Stimulated activated CD4-positive, alpha-beta T cell treated with anti-CD3 and anti-CD28 coated beads, Interleukin-15, amount 100 ng/mL, for 1 hour (primary cell): ENCODE measurements around the gene LHFPL3.
"Not testable (repeated sequence)": the region's sequence is repeated elsewhere in the genome, so short reads cannot be mapped to it uniquely, and the experiment has no call there.

Experiments used
- DNase-seq, 2 donors: peaks; one replicate each; pipeline ENCODE4 v3.0.0-alpha.2; 2020; ENCODE audit warnings: low read depth in 1 of 2, low spot score in 1 of 2

LHFPL3 gene

GRCh38 chr7:104686286-104686685 lies 357.9 kb downstream of the LHFPL3 start:
- no peak for DNase-seq

DNA sequence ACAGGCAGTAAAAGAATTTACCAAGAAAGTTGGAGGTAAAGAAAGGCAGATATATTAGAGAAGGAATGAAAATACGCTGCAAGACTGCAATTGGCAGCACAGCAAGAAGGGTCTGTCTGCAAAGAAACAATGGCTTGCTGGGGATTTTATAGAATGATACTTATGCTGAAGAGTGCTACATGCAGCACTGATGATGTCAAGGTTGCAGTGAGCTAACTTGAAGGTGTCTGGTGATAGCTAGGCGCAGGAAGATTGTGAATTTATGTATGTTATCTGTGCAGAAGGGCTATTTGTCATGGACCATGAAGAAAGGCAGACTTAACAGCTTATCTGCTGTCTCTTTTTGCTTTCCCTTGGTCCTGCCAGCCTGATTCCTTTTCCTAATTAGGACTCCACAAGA lies 366.3 kb downstream of the LHFPL3 start:
- DNase-seq, result no peak

- no peak for DNase-seq
Measured at GRCh38 chr7:104695563-104695962, 367.2 kb downstream of the LHFPL3 start.

- no peak for DNase-seq
Measured at GRCh38 chr7:104700336-104700735, 371.9 kb downstream of the LHFPL3 start.

DNA sequence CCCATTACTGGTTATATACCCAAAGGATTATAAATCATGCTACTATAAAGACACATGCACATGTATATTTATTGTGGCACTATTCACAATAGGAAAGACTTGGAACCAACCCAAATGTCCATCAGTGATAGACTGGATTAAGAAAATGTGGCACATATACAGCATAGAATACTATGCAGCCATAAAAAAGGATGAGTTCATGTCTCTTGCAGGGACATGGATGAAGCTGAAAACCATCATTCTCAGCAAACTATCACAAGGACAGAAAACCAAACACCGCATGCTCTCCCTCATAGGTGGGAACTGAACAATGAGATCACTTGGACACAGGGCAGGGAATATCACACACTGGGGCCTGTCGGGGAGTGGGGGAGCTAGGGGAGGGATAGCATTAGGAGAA lies 392.6 kb downstream of the LHFPL3 start:
- not testable (repeated sequence) for DNase-seq

GRCh38 chr7:104723001-104723400 lies 394.6 kb downstream of the LHFPL3 start:
- DNase-seq, result no peak

DNA sequence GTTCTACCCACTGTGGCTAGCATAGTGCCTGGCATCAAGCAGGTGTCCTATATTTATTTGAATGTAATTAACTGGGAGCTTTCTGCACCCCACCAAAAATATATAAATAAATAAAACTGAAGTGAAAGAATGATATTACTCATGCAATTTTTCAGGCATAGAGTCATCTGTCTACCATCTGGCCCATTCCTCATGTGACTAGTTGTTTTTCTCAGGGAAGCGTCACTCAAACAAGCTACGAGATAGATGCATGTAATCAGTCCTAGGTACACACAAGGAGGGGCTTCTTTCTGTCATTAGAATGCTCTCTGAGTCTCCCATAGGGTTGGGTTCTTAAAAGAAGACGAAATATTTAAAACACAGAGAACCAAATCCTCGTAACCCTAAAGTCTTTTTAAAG lies 430.1 kb downstream of the LHFPL3 start:
- no peak for DNase-seq

GRCh38 chr7:104761892-104762291 lies 433.5 kb downstream of the LHFPL3 start:
- no peak for DNase-seq

- no peak for DNase-seq
Measured at GRCh38 chr7:104767113-104767512, 438.7 kb downstream of the LHFPL3 start.

GRCh38 chr7:104767826-104768536 lies 439.6 kb downstream of the LHFPL3 start:
- DNase-seq, result no peak

DNA sequence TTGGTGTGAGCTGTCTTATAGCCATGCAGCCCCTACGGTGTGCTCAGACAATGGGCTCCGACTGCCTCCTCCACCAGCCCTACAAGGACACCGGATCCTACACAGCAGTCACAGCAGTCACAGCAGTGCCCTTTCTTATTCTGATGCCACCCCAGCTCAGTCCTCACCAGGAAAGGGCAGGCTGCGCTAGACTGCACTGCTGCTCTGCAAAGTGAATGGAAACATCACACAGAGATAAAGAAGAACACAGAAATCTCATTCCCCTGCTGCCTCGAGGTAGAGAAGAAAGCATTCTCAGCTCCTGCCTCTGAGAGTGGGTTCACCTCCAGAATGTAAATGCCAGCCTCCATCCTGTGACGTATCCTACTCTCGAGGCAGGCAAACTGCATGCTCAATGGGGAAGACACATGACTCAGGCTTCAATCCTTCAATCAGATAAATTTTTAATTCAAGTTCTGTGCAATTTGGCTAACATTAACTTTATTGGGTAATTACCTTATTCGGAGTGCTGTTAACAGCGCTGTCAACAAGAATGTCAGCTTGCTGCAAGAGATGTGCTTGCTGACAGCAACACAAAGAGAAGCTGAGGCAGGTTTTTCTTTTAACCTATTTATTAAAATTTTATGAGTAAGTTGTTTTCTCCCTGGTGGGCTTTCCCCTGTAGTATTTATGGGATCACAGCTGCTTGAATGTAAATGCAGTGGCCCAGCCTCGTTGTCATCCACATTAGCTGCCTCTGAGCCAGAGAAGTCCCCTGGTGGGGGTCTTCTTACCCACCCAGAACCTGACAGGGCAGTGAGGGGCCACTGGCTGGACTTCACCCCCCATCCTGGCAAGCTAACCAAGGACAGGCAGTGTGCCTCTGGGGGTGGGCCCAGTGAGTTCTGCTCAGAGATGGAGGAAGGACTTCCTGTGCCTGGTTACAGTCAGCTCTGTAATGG lies 444.3 kb downstream of the LHFPL3 start:
- no peak for DNase-seq

DNA sequence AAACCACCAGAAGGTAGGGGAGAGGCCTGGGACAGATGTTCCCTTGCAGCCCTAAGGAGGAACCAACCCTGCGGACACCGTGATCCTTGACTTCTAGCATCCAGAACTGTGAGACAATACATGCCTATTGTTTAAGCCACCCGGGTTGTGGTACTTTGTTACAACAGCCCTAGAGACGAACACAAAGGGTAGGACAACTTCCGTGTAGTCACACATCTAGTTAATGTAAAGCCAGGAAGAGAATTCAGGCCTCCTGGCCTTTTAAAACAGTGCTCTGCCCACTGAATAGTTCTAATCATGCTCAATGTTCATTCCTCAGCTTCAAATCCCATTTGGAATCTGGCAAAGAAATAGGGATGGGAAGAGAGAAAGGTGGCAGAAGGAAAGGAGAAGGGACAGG lies 445.4 kb downstream of the LHFPL3 start:
- DNase-seq, result no peak

DNA sequence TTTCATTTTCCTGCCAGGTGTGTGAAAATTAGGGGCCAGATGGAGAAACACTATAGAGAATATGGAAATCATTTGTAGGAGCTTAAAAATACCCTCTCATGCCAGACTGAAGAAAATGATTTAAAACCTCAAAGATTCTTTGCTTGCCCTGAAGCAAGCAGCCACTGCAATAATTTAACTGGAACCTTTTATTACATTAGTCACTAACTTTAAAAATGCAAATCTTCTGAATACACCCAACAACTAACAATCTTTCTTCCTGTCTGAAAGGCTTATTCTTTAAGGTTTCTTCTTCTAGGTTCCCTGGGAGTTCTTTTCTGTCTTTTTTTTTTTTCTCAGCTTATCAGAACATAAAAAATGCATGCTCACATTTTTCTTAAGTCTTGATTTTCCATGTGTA lies 447.1 kb downstream of the LHFPL3 start:
- DNase-seq, result no peak

GRCh38 chr7:104777301-104777800 lies 448.9 kb downstream of the LHFPL3 start:
- no peak for DNase-seq

DNA sequence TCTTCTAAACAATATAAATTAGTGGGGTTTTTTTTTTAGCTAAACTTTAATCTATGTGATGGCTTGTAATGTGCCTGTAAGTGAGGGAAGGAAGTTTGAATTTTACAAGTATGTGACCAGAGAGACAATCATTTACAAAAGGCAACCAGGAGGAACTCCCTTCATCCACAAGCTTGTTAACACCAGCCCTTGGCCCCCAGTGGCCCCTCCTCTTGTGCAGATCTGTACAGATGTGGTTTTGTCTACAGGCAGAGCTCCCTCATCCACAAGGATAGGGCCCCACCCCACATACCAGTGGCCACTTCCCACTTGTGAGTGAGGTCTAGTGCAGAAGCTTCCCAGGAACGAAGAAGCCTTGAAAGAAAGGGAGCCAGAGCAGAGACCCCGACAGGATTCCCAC lies 451.5 kb downstream of the LHFPL3 start:
- no peak for DNase-seq

DNA sequence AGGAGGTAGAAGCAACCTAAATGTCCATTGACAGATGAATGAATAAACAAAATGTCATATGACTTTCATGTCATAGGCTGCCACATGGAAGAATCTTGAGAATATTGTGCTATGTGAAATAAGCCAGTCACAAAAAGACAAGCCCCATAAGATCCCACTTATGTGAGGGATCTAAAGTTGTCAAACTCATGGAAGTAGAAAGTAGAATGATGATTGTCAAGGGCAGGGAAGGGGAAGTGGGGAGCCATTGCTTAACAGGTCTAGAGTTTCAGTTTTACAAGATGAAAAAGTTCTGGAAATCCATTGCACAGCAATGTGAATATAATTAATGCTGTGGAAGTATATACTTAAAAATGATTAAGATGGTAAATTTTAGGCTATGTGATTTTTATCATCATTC lies 456.3 kb downstream of the LHFPL3 start:
- no peak for DNase-seq

DNA sequence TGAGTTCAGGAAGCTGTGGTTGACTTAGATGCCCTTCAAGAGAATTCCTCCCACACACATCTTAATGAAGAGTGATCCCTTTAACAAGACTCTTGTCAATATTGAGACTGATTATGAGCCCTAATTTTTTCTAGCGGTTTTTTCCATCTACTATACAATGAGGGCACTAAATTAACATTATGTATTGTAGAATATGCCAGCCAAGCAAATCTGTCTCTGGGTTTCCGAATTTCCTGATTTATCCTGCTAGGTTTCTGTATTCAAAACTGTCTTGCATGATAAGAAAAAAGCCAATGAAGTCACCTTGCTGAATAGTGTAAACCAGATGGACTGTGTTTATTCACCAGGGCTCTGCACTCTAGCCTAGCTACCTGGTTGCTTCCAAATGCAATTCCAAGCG lies 461.4 kb downstream of the LHFPL3 start:
- DNase-seq, result no peak

GRCh38 chr7:104790440-104790839 lies 462.0 kb downstream of the LHFPL3 start:
- no peak for DNase-seq

GRCh38 chr7:104791080-104791479 lies 462.7 kb downstream of the LHFPL3 start:
- DNase-seq, result no peak

DNA sequence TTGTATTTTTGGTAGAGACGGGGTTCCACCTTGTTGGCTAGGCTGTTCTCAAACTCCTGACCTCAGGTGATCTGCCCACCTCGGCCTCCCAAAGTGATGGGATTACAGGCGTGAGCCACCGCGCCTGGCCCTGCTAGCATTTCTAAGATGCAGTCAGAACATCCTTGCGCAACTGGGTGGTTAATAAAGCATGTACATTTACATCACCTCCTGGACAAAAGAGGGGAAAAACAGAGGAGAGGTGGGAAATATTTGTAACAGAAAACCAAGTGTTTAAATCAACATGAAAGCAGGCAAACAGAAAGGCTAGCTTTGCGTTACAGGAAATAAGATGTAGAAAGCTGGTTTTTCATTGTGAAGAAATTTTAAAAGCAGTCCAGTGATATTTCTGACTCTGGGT lies 464.7 kb downstream of the LHFPL3 start:
- DNase-seq, result no peak

DNA sequence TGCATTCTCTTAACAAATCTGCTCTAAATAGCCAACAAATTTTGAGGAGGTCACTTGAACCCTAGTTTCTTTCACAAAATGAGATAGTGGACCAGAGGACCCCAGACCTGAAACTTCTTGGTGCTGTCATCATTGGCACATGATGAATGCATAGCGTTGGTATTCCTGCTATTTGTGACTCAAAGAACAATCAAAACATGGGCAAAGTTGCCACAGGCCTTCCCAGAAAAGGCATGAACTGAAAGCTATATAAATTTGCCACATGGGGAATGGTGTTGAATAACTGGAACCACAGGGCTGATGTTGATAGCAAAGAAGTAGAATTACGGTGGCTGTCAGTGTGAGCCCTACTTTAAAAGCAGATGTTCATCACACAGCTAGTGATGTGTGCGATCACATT lies 465.8 kb downstream of the LHFPL3 start:
- no peak for DNase-seq

DNA sequence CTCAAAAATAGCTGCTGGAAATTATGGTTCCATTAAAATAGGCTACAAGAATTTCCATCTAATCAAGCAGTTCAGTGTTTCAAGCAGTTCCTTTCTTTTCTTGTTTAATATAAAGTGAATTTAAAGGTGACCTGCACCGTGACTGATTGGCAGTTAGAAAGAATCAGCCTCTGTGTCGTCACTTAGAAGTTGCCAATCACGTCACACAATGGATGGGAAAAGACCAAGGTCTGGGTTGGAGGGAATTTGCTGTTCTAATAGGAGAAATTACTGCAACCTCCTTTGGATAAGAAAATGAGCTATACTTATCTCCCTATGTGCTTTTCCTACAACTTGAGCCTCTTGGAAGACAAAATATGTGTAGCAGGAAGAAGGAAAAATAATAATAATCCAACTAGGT lies 466.2 kb downstream of the LHFPL3 start:
- DNase-seq, result no peak
